ENCODE measurements around the gene ZNF274.
"Not testable (repeated sequence)": the region's sequence is repeated elsewhere in the genome, so short reads cannot be mapped to it uniquely, and the experiment has no call there.

Gene ZNF274

GRCh38 chr19:58212336-58213074 lies 29.6 kb downstream of the ZNF274 start:
- H3K4me3 ChIP-seq (ENCODE audit: low read depth, low read length) = no peak overlapping the region

- no peak overlapping the region for H3K4me3 ChIP-seq (ENCODE audit: low read depth, low read length)
Measured at GRCh38 chr19:58213075-58213369, 30.2 kb downstream of the ZNF274 start.

GRCh38 chr19:58217069-58217481 lies 34.2 kb downstream of the ZNF274 start:
- H3K4me3 ChIP-seq (ENCODE audit: low read depth, low read length) = no peak overlapping the region

GRCh38 chr19:58217607-58218391 lies 34.9 kb downstream of the ZNF274 start:
- H3K4me3 ChIP-seq (ENCODE audit: low read depth, low read length) = no peak overlapping the region

- H3K4me3 ChIP-seq (ENCODE audit: low read depth, low read length) = no peak overlapping the region
Measured at GRCh38 chr19:58218899-58219298, 36.0 kb downstream of the ZNF274 start.

GRCh38 chr19:58227964-58228584 lies 45.2 kb downstream of the ZNF274 start:
- peak overlapping the region; percentile 90 for H3K4me3 ChIP-seq (ENCODE audit: low read depth, low read length)

- H3K4me3 ChIP-seq (ENCODE audit: low read depth, low read length) = peak within 1 kb of the TSS; percentile 90
Measured at GRCh38 chr19:58228585-58229254, 45.9 kb downstream of the ZNF274 start, which contains the start of gene ZNF544. TSS of gene ZNF544 (plus strand) at chr19:58228914. CDS start at chr19:58244024, 15,110 bp downstream.

GRCh38 chr19:58229255-58229639 lies 46.4 kb downstream of the ZNF274 start:
- H3K4me3 ChIP-seq (ENCODE audit: low read depth, low read length) = peak overlapping the region; percentile 90

GRCh38 chr19:58237324-58237723 lies 54.5 kb downstream of the ZNF274 start:
- H3K4me3 ChIP-seq (ENCODE audit: low read depth, low read length) = no peak overlapping the region

GRCh38 chr19:58243351-58243750 lies 60.5 kb downstream of the ZNF274 start:
- H3K4me3 ChIP-seq (ENCODE audit: low read depth, low read length) = no peak overlapping the region

- H3K4me3 ChIP-seq (ENCODE audit: low read depth, low read length) = no peak overlapping the region
Measured at GRCh38 chr19:58248886-58249285, 66.0 kb downstream of the ZNF274 start.

- no peak overlapping the region for H3K4me3 ChIP-seq (ENCODE audit: low read depth, low read length)
Measured at GRCh38 chr19:58252102-58252685, 69.3 kb downstream of the ZNF274 start.

- not testable (repeated sequence) for H3K4me3 ChIP-seq (ENCODE audit: low read depth, low read length)
Measured at GRCh38 chr19:58258259-58258658, 75.4 kb downstream of the ZNF274 start.

- no peak overlapping the region for H3K4me3 ChIP-seq (ENCODE audit: low read depth, low read length)
Measured at GRCh38 chr19:58261600-58261967, 78.7 kb downstream of the ZNF274 start.

GRCh38 chr19:58261968-58262921 lies 79.4 kb downstream of the ZNF274 start:
- no peak overlapping the region for H3K4me3 ChIP-seq (ENCODE audit: low read depth, low read length)

GRCh38 chr19:58262922-58263296 lies 80.0 kb downstream of the ZNF274 start:
- no peak overlapping the region for H3K4me3 ChIP-seq (ENCODE audit: low read depth, low read length)

All from iPS-11a (cell line).